ENCODE data around the gene IPPK. TPM values are rescaled to one million over a fixed set of nuclear protein-coding genes. Genes with fewer than 3 reads are reported as not detected.

The IPPK gene
- total RNA-seq, 4 donors from 2014 or later: 41.8 to 86.9 (median 46.1) TPM

- Histone ChIP-seq H3K27ac (peak overlapping the region; percentile 81 to 91 (median 86)), H3K4me1 (peaks cover 30 to 70% (median 38%) of the 10 kb centered on the region in 3 donors), H3K9me3 (no peaks in the 10 kb centered on the region), H3K36me3 (peaks cover 60 to 100% (median 72%) of the 10 kb centered on the region in 3 donors), H3K4me3 (no peak overlapping the region), H3K27me3 (no peaks in the 10 kb centered on the region)
- WGBS, 2 donors: 48 to 56% methylated on average over 9 to 16 of the region's 21 CpGs
- no peak for DNase-seq
- intact Hi-C loops (cut with DNase I): loop anchor here (5.0 kb wide), 1 partner anchor 75 kb away; no protein-coding TSS in a partner anchor
- TF ChIP-seq, protein P1, sequence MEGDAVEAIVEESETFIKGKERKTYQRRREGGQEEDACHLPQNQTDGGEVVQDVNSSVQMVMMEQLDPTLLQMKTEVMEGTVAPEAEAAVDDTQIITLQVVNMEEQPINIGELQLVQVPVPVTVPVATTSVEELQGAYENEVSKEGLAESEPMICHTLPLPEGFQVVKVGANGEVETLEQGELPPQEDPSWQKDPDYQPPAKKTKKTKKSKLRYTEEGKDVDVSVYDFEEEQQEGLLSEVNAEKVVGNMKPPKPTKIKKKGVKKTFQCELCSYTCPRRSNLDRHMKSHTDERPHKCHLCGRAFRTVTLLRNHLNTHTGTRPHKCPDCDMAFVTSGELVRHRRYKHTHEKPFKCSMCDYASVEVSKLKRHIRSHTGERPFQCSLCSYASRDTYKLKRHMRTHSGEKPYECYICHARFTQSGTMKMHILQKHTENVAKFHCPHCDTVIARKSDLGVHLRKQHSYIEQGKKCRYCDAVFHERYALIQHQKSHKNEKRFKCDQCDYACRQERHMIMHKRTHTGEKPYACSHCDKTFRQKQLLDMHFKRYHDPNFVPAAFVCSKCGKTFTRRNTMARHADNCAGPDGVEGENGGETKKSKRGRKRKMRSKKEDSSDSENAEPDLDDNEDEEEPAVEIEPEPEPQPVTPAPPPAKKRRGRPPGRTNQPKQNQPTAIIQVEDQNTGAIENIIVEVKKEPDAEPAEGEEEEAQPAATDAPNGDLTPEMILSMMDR (IDR thresholded peaks at IDR 0.05): no peak
- no peak for TF ChIP-seq POLR2A (IDR thresholded peaks at IDR 0.05)
These were observed 47.5 kb upstream of the IPPK start for GRCh38 chr9:92717201-92718085.

GRCh38 chr9:92716557-92716956 is 46.6 kb upstream of the IPPK start:
- H3K27ac ChIP-seq: peak overlapping the region; percentile 81 to 91 (median 86)

DNA sequence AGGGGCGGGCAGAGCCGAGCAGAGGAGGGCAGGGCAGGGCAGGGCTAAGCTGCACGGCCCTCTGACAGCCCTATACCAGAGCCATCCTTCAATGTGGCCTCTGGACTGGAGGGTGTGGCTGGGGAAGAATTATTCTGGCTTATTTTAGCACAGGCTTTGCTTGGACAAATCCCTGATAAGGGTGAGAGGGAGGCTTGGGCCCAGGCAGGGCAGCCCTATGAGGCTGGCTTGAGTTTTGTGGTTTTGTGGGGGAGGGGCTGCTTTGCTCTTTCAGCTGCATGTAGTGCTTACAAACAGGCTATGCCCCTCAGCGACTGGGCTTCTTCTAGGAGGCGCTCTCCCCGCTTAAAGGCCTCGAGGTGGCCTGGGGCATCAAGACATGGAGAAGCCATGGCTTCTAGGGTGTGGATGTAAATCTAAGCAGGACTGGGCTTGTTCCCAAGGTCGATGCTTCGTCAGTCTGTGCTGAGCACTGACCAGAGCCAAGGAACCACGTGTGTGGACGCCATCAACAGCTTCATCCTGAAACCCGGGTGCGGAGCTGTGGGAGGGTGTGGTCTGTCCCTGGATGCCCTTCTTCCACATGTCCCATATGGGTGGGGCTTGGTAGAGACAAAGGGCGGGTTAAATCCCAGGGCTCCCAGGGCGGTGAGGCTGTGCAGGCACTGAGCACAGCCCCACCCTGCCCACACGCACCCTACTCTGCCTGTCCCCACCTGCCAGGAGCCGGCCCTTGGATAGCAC is 45.7 kb upstream of the IPPK start:
- no peaks in the 10 kb centered on the region for H3K27me3 ChIP-seq
- peak overlapping the region; percentile 81 to 91 (median 86) for H3K27ac ChIP-seq
- no peak overlapping the region for H3K4me3 ChIP-seq
- TF ChIP-seq, protein P1 (IDR thresholded peaks at IDR 0.05): no peak
- TF ChIP-seq POLR2A (IDR thresholded peaks at IDR 0.05): no peak
- intact Hi-C loops (cut with DNase I): loop anchor here (5.0 kb wide), 1 partner anchor 77 kb away; no protein-coding TSS in a partner anchor
- DNase-seq: no peak
- 38 to 42% methylated on average over 7 to 8 of the region's 17 CpGs for WGBS, 2 donors
- peaks cover 31 to 73% (median 37%) of the 10 kb centered on the region in 3 donors for H3K4me1 ChIP-seq
- H3K9me3 ChIP-seq: no peaks in the 10 kb centered on the region
- H3K36me3 ChIP-seq: peaks cover 61 to 100% (median 62%) of the 10 kb centered on the region in 3 donors

More at GRCh38 chr9:92716557-92716956, 46.6 kb upstream of the IPPK start:
- H3K36me3 ChIP-seq: peaks cover 64 to 100% (median 65%) of the 10 kb centered on the region in 3 donors
- intact Hi-C loops (cut with DNase I): loop anchor here (5.0 kb wide), 1 partner anchor 76 kb away; no protein-coding TSS in a partner anchor
- no peak for DNase-seq
- H3K4me3 ChIP-seq: no peak overlapping the region
- no CpG with 5 or more reads among the region's 4 CpGs for WGBS, 2 donors
- H3K4me1 ChIP-seq: peaks cover 28 to 68% (median 37%) of the 10 kb centered on the region in 3 donors
- H3K27me3 ChIP-seq: no peaks in the 10 kb centered on the region
- TF ChIP-seq, protein P1 (IDR thresholded peaks at IDR 0.05): peak; percentile 85 to 98 (median 94)
- no peak for TF ChIP-seq POLR2A (IDR thresholded peaks at IDR 0.05)
- H3K9me3 ChIP-seq: no peaks in the 10 kb centered on the region

GRCh38 chr9:92714787-92715487 is 45.0 kb upstream of the IPPK start:
- WGBS, 2 donors: 81 to 83% methylated on average over 9 to 10 of the region's 34 CpGs
- DNase-seq: no peak
- intact Hi-C loops (cut with DNase I): loop anchor here (5.0 kb wide), 1 partner anchor 77 kb away; no protein-coding TSS in a partner anchor
- peaks cover 36 to 80% (median 40%) of the 10 kb centered on the region in 3 donors for H3K4me1 ChIP-seq
- no peak overlapping the region for H3K4me3 ChIP-seq
- no peaks in the 10 kb centered on the region for H3K27me3 ChIP-seq
- H3K27ac ChIP-seq: peak overlapping the region; percentile 81 to 91 (median 86)
- TF ChIP-seq POLR2A (IDR thresholded peaks at IDR 0.05): no peak
- TF ChIP-seq, protein P1 (IDR thresholded peaks at IDR 0.05): no peak
- peaks cover 55 to 100% (median 56%) of the 10 kb centered on the region in 3 donors for H3K36me3 ChIP-seq
- no peaks in the 10 kb centered on the region for H3K9me3 ChIP-seq
